ENCODE measurements around the gene CDH4.

The CDH4 gene

DNA sequence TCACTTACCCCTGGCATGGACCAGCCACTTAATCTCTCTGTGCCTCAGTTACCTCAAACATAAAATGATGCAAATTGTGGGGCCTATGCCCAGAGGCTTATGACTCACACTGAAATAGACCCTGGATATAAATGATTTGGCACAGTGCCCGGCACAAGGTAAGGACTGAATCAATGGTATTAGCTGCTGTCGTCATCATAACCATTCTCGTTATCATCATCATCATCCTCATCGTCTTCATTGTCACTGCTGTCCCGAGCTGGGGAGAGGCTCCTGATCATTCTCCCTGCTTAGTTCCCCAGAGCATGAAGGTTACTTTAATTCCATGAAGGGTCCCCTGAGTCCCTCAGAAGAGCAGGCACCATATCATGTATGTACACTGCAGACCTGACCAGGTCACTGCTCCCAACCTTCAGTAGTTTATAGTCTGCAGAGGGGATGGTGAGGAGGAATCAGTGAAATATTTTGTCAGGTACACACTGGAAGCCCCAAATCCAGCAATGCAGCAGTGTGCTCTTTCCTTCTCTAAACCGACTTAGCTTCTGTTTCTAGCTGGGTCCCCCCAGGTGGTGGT is 664.3 kb downstream of the CDH4 start:
- DNase-seq (ENCODE audit: low read depth): no peak

DNA sequence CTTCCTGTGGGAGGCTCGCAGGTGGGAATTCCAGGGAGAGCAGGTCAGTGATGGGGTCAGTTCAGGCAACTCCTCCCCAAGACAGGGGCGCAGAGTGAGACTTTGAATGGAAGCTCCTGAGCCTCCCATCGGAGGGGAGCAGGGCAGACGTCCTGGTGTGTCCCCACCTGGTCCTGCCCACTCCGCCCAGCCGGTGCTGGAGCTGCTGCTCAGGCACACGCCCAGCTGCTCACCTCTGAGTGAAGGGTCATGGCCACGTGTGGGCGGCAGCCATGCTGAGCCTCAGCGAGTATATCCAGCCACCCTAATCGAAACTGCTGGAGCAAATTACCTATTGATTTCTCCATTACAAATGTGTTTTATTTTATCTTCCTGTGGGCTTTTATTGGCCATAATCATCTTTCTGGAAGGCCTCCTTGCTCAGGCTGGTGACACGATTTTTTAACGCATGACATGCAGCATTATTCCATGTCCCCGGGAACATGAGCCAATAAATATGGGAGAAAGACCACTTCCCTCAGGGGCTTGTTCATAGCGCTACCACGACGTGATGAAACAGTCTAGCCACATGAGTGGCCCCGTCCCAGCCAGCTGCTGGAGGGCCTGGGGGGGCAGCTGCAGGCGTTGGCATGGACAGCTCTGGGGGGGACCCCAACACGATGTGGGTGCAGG is 665.5 kb downstream of the CDH4 start:
- no peak for DNase-seq (ENCODE audit: low read depth)

DNA sequence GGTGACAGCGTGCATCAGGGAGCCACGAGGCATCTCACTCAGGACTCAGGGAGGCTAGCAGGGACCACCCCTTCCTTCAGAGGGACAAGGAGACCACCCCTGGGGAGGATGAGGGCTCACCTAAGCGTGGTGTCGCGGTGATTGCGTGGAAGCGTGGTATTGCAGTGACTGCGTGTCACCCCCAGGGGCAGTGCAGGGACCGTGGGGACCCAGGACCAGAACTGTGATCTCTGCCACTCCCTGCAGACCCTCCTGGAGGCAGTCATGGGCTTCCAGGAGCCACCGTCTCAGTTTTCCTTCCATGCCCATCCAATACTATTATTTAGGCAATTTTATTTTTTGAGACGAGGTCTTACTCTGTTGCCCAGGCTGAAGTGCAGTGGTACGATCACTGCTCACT is 666.5 kb downstream of the CDH4 start:
- no peak for DNase-seq (ENCODE audit: low read depth)

DNA sequence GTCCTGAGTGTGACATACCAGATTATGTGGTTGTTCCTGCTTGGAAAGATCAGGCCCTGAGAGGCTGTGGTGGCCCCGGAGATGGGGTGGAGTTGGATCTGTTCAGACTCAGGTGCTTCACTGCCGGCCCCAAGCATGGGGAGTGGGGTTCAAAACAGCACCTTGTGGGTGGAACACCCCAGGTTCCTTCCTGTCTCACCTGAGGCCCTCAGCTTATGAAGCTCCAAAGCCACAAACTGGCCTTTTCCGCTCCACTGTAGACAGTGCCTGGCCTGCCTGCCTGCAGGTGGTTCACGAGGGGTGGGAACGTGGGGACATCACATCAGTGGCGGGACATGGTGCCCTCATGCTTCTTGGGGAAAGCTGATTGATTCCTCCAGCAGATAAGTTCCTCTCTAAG is 667.2 kb downstream of the CDH4 start:
- DNase-seq (ENCODE audit: low read depth): no peak

DNA sequence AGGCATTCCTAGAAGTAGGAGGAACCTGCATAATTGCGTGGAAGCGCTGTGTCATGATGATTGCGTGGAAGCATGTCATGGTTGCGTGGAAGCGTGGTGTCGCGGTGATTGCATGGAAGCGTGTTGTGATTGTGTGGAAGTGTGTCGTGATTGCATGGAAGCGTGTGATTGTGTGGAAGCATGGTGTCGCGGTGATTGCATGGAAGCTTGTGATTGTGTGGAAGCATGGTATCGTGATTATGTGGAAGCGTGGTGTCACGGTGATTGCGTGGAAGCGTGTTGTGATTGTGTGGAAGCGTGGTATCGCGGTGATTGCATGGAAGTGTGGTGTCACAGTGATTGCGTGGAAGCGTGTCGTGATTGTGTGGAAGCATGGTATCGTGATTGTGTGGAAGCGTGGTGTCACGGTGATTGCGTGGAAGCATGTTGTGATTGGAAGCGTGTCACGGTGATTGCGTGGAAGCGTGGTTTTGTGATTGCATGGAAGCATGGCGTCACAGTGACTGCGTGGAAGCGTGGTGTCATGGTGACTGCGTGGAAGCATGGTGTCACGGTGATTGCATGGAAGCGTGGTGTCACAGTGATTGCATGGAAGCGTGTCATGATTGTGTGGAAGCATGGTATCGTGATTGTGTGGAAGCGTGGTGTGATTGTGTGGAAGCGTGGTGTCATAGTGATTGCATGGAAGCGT is 667.8 kb downstream of the CDH4 start:
- DNase-seq (ENCODE audit: low read depth): no peak

DNA sequence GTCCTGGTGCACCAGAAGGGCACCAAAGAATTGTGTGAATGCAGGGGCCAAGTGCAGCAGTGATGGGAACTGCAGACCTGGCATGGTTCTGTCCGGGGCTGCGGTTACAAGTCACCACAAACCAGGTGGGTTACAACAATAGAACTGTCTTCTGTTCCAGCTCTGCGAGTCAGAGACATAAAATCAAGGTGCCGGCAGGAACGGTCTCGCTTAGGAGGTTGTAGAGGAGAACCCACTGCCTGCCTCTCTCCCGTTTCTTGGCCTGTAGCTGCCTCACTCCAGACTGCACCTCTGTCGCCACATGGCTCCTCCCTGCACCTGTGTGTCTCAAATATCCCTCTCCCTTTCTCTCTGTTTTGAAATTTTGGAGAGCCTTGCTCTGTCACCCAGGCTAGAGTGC is 670.4 kb downstream of the CDH4 start:
- no peak for DNase-seq (ENCODE audit: low read depth)

DNA sequence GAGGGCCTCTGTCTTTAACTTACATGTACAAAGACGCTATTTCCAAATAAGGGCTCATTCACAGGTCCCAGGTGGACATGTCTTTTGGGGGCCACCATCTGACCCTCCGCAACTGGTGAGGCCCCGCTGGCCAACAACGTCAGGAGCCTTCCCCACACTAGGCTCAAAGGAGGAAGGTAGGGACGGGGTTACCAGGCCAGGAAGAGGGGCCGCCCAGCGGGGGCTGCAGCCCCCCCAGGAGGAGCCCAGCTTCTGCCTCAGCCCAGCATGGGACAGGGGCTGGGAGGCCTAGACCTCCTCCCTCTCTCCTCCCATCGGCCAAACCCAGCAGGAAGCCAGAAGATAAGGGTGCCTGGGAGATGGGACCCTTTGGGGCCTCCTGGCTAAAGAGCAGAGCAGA is 670.9 kb downstream of the CDH4 start:
- no peak for DNase-seq (ENCODE audit: low read depth)

DNA sequence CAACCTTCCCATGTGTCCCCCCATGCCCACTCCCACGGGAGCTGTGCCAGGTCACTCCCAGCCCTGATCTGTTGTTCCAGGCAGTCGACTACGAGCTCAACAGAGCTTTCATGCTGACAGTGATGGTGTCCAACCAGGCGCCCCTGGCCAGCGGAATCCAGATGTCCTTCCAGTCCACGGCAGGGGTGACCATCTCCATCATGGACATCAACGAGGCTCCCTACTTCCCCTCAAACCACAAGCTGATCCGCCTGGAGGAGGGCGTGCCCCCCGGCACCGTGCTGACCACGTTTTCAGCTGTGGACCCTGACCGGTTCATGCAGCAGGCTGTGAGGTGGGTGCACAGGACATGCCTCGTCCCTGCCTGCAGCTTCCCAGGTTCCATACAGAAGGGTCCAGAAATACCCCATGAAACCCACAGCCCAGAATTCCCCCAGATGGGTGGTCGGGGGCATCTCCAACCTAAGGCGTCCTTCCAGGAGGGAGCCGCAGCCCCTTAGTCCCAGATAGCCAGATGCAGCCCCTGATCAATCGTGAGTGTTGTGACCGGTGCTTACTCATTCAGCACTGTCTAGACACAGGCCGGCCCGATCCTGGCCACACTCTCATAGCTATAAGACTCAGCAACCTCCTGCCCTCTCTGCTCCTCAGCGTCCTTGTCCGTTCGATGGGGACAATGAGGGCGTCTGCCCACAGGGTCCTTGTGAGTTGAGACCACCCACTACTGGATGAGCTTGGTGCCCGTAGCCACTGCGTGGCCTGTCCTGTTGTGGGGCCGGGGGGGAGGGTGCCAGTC is 671.5 kb downstream of the CDH4 start:
- no peak for DNase-seq (ENCODE audit: low read depth)

DNA sequence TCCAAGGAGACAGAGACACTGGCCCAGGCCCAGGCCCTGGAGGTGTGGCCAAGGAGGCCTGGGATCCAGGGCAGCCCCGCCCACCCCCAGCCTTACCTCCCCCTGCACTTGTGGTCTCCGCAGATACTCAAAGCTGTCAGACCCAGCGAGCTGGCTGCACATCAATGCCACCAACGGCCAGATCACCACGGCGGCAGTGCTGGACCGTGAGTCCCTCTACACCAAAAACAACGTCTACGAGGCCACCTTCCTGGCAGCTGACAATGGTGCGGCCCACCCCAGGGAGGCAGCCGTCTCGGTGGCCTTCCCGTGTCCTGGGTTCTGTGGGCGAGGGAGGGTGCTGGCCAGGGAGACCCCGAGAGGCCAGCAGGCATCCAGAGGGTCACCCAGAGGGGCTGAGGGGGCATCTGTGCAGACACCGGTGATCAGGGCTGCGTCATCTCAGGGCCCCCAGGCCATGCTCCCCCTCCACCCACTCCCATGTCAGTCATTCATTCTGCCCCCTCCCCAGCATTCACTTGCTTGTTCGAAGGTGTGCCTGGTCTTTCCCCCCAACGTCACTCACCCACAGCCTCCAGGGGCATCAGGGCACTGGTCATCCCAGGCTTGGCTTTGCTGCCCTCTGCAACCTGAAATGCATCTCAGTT is 672.3 kb downstream of the CDH4 start:
- no peak for DNase-seq (ENCODE audit: low read depth)

DNA sequence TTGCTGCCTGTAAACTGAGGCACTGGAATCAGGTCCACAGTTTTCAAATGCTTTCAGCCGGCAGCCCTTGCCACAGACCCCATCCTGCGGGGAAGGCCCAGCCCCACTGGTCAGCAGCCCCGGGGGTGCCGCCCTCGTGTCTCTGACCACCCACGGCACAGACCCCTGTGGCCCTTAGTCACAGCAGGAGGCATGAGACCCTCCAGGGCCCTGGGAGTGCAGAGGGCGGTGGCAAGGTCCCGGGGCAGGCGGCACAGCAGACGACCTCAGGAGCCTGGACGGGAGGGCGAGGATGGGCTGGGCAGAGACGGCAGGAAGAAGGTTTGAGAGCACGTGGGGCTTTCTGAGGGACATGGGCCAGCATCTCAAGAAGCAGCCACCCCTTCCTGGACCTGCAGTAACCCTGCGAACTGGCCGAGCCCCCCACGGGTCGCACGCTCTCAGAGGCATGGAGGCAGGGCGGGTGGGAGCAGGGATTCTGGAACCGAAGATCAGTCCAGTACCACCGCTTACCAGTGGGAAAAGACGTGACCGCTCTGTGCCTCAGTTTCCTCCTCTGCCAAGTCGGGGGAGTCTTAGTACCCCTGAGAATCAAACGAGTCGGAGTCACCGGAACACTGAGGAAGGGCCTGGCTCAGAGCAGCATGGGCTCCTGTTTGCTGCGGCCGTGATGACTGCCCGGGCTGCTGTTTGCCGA is 672.9 kb downstream of the CDH4 start:
- no peak for DNase-seq (ENCODE audit: low read depth)

DNA sequence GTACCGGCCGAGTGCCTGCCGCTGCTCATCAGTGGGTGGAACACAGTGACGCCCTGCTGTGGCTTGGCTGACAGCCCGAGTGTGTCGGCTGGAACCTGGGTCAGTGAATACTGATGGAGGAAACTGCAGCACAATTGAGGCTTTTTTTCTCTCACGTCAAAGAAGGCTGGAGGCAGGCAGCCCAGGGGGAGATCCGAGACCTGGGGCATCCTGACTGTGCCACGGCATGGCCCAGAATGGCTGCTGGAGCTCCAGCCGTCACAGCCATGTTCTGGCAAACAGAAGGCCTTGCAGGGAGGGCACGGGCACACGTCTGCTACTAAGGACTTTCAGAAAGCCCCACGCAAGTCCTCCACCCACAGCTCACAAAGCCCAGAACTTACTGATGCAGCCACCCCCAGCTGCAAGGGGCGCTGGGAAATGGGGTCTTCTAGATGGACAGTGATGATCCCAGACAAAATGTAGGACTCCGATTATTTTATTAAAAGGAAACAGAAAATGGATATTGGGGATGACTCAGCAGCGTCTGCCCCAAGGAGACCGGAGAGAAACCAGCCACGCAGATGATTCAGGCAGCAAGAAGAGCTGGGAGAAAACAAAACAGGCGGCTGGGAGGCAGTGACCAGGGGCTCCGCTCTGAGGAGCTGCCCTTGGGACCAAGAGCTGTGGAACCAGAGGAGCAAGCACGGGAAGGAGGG is 673.6 kb downstream of the CDH4 start:
- peak; percentile 13 for DNase-seq (ENCODE audit: low read depth)

DNA sequence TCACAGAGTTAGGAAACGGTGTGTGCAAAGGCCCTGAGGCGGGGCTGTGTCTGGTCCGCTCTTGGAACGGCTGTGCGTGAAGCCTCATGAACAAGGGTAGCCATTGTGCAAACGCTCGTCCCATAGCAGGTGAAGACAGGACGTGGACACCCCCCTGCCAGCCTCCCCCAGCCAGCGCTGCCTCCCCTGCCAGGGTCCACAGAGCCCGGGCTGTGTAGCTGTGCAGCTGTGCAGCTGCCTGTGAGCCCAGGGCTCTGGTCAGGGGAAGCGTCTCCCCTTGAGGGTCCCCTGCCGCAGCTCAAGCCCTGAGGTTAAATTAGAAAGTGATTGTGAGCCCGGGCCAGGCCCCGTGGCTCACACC is 674.2 kb downstream of the CDH4 start:
- no peak for DNase-seq (ENCODE audit: low read depth)

DNA sequence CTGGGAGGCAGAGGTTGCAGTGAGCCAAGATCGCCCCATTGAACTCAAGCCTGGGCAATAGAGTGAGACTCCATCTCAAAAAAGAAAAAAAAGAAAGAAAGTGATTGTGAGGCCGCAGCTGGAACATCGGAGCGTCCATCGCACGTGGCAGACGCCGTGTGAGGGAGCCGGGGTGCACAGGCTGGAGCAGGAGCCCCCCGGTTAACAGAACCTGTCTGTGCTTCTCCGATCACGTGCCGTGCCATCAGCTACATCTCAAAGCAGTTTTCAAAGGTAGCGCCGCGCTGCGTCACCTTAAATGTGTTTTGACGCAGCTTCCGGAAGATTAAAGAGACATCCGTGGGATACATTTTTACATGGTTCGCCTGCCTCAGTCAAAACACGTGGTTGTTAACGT is 674.7 kb downstream of the CDH4 start:
- no peak for DNase-seq (ENCODE audit: low read depth)

DNA sequence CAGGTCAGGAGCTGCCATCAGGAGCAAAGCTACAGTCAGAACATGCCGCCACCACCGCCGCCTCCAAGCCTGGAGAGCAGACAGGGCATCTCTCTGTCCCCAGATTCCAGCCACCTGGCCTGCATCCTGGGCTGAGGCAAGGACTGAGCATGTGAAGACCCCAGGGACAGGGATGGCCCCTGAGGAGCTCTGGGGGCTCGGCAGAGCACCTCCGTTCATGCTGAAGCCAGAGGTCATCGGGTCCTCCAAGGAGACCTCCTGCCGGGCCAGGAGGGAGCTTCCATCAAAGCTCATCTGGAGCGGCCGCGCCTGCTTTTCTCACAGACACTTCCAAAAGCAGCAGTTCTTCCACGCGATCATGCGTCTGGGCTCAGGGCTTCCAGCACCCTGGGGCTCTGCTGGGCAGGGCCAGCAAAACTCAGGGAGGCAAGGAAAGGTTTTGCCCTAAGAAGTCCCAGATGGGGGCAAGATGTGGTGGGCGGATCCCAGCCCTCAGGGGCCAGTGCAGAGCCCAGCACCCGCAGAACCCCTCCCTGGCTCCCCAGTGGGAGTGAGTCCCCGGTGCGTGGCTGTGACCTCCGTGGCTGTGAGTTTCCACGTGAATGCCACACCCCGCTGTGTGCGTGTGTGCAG is 675.2 kb downstream of the CDH4 start:
- DNase-seq (ENCODE audit: low read depth): no peak

DNA sequence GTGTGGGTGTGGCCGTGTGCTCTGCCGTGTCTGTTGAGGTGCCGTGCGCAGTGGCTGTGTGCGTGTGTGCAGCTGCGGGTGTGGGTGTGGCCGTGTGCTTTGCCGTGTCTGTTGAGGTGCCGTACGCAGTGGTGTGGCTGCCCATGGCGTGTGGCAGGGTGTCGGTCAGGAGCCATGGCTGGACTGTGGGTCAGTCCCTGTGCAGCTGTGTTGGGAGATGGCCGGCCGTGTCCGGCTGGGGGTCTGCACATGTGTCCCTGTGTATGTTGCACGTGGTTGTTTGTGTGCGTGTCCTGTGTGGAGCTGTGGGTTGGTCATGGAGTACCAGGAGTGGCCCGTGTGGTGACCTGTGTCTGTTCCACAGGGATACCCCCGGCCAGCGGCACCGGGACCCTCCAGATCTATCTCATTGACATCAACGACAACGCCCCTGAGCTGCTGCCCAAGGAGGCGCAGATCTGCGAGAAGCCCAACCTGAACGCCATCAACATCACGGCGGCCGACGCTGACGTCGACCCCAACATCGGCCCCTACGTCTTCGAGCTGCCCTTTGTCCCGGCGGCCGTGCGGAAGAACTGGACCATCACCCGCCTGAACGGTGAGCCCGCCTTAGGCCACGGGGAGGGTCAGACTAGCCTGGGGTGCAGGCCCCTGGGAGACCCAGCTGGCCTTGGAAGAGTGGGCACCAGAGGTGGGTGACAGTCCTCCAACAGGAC is 675.9 kb downstream of the CDH4 start:
- DNase-seq (ENCODE audit: low read depth): no peak

DNA sequence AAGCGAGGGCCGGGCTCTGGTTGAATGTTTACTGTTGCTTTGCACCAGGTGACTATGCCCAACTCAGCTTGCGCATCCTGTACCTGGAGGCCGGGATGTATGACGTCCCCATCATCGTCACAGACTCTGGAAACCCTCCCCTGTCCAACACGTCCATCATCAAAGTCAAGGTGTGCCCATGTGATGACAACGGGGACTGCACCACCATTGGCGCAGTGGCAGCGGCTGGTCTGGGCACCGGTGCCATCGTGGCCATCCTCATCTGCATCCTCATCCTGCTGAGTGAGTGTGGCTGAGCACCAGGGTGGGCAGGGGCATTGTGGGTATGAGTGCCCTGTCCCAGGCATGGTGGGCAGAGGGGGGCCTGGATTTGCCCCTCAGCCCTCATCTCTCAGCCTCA is 677.5 kb downstream of the CDH4 start:
- no peak for DNase-seq (ENCODE audit: low read depth)

DNA sequence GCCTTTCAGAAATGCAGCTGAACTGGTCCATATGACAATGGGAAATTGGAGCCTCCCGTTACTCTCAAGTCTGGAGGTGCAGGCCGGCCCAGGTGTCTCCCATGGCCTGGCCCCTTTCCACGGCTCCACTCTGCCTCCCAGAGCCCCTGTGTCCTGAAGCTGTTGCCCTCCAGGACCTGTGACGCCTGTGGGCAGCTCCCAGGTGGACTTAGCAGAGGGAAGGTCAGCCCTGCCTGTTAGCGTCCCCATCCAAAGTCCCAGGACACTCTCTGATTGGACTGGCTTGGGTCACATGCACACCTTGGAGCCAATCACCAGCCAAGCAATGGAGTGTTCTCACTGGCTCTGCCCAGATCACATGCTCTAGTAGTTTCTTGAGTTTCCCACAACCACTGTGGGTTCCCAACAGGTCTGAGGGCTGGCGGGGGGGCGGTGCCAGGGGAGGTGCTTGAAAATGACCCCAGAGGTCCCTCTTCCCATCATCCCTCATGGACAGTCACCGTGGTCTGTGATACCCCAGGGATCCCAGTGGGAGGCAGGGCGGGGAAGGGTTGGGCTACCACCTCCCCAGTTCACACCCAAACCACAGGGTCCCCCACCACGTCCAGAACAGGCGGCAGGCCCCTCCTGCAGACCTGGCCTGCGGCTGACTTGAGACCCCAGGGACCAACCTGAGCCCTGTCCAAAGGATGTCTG is 678.1 kb downstream of the CDH4 start:
- DNase-seq (ENCODE audit: low read depth): no peak

DNA sequence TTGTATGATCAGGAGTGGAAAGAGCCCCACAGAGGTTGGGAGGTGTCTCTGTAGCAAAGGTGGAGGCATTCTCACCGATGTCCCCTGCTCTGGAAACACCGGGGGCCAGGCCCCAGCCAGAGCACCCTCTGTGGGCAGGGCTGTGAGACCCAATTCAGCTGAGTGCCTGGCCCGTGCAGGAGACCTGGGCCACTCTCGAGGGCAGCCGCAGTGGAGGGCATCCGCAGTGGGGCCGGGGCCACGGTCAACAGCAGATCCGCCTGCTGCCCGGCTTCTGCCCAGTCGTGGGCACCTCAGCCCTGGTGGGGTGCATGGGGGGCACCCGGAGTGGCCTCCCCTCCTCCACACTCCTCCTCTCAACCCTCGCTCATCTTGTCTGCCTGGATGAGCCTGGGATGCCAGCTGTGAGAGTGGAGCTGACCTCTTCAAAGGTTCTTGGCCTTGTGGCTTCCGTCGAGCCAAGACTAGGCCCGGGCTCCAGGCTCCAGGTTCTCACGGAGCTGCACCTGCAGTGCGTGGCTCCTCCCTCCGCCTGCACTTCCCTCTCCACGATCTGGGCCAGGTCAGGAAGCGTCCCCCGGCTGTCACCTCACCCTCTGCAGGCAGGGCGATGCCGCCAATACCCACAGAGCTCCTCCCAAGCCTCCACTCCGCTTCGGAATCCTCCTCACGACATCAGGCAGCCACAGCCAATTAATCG is 678.9 kb downstream of the CDH4 start:
- no peak for DNase-seq (ENCODE audit: low read depth)
